HS-27A (cell line): ENCODE data around the gene NRXN2.

Experiments
- DNase-seq: peaks from one replicate; pipeline ENCODE4 v3.0.0-alpha.2; 2012; ENCODE audit warnings: low read depth, missing footprints

Gene NRXN2

DNA sequence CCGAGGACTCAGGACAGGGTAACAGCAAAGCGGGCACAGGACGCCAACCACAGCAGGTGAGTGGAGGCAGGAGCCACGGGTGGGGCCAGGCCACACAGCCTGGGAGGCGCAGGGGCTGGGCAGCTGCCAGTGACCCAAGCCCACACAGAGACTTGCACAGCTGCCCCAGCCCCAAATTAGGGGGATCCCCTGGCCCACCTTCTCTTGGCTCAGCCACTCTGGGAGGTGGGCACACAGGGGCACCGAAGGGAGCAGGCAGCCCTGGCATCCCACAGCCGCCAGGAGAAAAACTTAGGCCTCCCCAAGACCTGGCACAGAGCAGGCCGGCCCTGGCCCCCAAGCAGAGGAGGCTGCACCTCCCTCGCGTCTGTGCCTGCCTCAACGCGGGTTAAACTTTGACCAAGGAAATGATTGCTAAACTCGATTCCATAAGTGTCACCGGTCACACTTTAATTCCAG, 132.2 kb downstream of the NRXN2 start, which contains the start of gene SLC22A12:
Gene SLC22A12, plus strand, starts transcription at position 458 of the 459 bp plus-strand sequence. CDS start 337 bp downstream, outside the sequence.
- no peak for DNase-seq

DNA sequence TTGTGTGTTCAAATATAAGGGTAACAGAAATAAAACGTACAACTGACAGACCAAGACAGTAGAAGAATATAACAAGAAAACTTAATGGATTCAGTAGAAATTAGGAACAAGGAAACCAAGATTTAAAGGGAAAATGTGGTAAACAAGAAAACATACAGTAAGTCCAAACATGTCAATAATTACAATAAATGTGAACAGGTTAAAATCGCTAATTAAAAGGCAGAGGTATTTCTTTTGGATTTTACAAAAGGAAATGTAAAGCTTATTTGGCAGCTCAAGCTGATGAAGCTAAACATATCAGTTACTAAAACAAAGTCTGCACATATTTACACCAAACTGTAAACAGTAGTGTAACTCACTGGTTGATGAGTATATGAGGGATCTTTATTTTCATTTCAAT, 134.3 kb downstream of the NRXN2 start:
- DNase-seq = no peak

DNA sequence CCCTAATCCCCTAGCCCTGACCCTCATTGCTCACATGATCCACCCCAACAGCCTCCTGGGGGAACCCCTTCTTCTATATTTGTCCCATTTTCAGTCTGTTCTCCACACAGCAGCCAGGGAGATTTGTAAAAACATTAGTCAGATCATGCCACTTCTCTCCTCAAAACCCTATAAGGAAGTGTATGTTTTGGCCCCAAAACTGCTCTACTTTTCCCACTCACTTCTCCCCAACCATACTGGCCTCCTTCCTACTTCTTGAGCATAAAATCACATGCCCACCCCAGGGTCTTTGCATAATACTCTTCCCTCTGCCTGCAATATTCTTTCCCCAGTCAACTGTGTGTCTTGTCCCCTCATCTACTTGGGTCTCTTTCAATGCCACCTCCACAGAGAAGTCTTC, 136.6 kb downstream of the NRXN2 start:
- no peak for DNase-seq

DNA sequence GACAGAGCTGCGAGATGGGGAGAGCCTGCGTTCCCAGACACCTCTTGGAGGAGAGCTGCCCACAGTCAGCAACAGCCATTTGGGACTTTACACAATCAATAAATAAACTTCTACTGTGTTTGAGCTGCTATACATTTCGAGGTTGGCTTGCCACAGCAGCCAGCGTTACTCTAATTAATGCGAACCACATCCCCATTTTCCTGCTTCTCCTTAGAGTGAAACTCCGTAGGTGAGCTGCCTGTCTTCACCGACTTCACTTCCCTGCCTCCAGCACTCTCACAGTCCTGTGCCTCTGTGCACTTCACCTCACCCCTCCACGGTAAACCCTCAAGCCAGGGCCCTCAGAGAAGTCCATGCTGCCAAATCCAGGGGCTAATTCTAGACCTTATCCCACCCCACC, 137.8 kb downstream of the NRXN2 start:
- DNase-seq = no peak

DNA sequence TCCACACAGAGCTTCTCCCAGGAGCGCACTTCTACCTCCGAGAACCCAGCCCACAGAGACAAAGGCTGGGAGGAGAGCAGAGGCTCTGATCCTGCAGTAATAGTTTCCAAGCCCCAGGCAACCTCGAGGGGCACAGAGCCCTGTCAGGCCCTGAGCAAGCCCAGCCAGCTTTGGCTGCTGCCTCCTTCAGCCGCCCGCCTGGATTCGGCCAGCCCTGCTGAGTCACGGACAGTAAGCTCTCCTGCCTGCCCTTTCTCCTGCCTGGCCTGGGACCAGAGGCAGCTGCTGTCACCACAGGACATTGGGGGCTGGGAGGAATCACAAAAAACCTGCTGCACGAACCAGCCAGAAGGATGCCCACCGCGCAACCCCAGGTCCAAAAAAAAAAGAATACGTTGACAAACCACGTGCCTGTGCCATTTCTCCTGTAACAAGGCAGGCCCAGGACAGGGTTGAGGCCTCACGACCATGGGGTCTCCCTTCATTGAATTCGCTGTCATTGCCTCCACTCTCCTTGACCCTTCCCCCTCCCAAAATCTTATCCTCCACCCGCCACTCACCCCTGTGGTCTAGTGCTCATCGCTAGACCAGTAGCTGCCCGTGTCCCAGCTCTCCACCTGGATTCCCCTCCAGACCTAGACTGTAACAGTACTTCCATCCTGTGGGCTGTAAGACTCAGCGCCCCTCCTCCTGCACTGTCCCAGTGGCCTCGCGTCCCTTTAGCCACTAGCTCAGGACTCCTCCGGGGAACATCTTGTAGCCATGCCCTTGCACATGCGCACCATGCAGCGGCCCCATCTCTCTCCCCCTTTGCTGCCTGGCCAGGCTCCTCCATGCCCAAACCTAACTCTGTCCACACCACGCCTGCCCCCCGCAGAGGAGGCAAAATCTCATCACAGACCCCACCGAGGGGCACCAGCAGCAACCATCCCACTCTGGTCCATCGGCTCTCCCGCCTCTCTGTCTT, 139.4 kb downstream of the NRXN2 start:
- DNase-seq = no peak

DNA sequence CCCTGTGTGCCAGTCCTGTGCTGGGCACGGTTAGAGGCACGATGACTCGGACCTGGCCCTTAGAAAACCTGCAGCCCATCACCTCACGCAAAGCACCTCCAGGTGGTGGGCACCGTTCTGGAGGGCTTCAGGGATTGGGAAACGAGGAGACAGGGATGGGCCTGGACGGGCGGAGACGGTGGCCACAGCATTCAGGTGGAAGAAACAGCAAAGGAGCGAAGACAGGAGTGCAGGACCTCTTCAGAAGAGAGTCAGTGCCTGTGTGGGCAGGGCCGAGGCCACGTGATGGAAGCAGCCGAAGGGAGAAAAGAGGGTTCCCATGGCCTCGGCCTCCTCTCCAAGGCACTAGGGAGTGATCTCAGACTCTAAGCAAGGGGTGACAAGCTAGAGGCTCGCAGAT, 140.1 kb downstream of the NRXN2 start:
- DNase-seq = no peak

DNA sequence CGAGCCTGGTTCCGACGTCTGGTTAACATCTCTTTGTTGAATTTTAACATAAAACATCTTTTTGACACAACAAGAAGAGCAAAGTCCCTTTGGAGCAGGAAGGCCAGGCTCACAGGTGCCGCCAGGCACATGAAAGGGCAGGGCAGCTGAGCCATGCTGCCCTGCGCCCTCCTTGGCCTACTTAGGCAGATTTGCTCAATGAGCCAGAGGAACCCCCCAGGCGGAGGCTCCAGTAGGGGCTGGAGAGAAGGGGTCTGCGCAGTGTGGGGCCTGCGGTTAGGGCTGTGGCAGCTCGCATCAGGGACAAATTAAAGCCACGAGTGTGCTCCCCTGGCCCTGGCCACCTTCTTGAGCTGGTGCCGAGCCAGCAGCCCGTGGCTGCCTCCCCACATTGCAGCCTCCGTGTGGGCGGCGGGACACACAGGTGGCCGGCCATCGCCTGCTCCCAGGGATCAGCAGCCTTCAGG, 141.9 kb downstream of the NRXN2 start:
- DNase-seq = no peak

DNA sequence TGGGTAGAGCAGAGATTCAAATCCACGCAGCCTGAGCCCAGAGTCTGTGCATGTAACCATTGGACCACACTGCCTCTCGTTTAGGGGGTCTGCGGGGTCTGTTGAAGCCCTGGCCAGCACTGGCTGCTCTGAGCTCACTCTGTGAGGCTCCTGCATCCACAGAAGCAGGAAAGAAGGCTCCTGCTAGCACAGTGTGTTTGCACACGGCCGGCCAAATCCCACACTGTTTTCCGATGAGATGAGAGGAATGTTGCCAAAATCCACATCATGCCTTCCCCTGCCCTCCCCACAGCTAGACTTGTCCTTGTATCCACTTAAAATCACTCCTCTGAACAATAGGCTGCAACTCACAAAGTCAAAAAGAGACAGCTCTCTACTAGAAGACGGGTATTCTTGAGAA, 142.6 kb downstream of the NRXN2 start:
- DNase-seq = no peak

DNA sequence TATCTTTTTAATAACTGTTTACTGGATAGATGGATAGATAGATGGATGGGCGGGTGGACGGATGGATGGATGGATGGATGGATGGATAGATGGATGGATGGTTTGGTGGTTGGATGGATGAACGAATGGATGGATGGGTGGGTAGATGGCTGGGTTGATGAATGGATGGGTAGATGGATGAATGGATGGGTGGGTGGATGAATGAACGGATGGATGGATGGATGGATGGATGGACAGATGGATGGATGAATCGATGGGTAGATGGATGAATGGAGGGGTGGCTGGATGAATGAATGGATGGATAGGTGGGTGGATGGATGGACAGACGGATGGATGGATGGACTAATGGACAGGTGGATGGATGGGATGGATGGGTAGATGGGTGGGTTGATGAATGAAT, 145.8 kb downstream of the NRXN2 start:
- DNase-seq = no peak

DNA sequence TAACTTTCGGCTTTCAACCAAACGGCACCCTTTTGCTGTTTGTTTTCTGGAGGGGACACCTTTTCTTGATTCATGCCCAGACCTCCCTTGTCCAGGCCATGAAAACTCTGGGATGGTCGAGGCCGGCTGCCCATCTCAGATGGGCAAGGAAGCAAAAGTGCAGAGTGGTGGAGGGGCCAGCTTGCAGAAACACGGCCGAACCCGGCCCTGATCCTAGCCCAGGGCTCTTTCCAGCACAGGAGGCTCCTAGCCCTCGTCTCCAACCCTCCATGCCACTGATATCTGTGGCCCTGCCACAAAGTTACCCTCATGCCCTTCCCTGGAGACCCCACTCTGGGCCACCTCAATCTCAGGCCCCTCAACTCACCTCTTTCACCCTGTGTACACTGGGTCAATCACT, 150.9 kb downstream of the NRXN2 start:
- DNase-seq = no peak

DNA sequence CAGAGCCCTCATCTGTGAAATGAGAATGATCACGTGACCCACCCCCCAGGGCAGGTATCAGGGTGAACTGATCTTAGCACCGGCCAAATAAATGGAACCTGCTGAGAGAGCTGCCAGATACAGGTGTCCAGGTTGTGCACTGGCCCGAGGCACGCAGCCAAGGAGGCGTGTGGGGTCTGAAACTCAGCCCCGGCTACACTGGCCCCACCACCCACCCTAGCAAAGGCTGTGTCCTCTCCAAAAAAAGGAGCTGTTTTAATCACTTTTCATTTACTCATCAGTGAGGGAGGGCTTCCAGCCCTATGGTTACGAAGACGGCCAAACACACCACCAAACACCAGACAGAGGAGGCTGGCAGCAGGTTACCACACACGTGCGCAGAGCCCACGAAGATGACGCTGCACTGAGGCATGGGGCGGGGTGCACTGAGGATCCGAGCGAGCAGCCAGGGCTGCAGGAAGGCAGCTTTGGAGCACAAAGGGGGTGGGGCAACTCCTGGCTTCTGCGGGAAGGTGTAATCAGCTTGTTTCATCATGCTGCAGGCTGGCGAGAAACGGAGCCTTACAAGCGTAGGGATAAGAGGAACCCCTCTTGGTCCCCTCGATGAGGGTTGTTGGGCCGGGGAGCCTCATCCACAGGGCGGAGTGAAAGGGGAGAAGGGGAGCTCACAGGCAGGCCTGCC, 151.4 kb downstream of the NRXN2 start:
- DNase-seq = no peak

DNA sequence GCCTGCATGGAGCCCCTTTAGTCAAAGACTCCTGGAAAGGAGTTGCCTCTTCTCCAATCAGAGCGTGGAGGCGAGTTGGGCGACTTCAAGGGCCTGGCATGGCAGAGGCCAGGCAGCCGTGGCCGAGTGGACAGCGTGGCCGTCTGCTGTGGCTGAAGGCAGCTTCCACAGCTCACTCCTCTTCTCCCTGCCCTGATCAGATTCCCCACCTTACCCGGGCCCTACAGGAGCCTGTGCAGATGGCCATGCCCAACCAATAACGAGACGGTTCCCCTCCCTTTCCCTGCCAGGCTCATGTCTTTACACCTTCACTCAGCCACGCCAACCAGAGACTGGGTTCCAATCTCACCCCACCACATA, 152.0 kb downstream of the NRXN2 start:
- DNase-seq = no peak

DNA sequence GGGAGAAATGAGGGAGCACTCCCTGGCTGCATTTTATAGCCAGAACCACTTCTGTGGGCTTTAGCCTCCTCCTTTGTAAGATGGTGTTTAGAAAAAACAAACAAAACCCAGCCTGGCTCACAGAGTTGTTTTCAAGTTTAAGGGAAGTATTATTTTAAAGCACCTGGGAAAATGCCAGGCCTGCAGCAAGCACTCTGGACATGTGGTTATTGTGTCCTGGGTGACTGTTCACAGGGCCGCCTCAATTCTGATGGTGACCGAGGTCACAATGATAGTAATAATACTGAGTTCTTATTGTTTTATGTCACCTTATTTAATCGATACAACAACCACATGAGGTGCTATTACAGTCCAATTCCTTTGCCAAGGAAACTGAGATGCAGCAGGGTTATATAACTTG, 152.7 kb downstream of the NRXN2 start:
- no peak for DNase-seq

DNA sequence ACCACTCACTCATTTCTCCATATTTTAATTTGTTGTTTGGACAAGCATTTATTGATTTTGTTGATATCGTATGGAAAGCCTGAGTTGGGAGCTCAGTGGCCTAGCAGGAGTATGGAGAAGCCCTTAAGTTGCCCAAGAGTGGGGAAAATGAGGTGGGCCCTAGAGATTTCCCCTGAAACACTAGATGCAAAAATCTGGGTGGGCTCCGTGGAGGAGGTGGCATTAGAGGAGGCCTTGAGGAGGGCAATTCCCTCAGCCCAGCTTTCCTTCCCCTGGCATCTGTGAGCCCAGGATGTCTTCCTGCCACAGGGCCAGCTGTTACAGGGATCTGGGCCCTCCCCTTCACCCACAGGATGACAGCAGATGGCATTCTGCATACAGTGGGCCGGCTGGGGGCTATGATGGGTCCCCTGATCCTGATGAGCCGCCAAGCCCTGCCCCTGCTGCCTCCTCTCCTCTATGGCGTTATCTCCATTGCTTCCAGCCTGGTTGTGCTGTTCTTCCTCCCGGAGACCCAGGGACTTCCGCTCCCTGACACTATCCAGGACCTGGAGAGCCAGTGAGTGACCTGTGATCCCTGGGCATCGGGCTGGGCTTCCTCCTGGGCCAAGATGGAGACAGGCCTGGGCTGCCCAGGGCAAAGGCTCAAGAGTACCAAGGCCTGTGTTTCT, 153.6 kb downstream of the NRXN2 start:
- no peak for DNase-seq

DNA sequence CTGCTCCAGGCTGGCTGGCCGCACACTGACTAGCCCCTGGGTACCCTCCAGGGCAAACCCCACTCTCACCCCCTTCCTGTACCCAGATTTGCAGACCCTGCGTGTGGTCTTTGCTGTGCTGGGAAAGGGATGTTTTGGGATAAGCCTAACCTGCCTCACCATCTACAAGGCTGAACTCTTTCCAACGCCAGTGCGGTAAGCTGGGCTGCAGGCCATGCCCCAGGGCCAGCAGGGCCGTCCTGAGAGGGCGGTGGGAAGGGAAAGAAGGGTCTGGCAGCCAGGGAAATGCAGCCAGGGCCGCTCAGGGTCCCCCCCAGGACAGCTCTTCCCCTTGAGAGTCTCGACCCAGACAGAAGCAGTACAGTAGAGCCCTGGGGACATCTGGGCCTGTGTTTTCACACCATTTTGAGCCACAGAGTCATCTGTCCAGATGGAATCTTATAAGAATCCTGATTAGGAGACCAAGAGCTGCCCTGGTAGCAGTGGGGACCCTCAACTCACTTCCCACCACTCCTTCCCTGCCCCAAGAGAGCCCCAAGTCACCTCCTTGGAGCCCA, 154.3 kb downstream of the NRXN2 start:
- no peak for DNase-seq

DNA sequence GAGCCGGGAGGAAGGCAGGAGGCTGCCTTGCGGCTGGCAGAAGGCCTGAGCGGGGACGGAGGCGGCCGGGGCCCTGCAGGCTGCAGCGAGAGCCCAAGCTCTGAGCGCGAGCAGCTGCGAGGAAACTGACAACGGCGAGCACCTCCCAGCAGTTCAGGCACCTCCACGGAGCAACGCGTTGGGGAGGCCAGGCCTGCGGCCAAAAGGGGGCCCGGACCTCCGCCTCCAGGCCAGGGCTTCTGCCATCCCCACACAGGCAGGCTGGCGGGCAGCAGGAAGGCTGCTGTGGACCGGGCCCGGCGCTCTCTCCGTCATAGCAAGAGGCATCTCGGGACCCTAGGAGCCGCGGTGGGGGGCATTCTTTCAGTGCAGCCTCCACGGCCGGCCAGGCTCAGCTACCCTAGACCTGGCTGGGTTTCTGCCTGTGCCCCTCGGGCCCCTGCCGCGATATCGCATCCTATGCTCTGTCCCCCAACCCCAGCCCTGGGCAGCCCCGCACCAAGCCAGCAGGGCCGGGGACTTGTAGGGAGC, 154.9 kb downstream of the NRXN2 start:
- no peak for DNase-seq

DNA sequence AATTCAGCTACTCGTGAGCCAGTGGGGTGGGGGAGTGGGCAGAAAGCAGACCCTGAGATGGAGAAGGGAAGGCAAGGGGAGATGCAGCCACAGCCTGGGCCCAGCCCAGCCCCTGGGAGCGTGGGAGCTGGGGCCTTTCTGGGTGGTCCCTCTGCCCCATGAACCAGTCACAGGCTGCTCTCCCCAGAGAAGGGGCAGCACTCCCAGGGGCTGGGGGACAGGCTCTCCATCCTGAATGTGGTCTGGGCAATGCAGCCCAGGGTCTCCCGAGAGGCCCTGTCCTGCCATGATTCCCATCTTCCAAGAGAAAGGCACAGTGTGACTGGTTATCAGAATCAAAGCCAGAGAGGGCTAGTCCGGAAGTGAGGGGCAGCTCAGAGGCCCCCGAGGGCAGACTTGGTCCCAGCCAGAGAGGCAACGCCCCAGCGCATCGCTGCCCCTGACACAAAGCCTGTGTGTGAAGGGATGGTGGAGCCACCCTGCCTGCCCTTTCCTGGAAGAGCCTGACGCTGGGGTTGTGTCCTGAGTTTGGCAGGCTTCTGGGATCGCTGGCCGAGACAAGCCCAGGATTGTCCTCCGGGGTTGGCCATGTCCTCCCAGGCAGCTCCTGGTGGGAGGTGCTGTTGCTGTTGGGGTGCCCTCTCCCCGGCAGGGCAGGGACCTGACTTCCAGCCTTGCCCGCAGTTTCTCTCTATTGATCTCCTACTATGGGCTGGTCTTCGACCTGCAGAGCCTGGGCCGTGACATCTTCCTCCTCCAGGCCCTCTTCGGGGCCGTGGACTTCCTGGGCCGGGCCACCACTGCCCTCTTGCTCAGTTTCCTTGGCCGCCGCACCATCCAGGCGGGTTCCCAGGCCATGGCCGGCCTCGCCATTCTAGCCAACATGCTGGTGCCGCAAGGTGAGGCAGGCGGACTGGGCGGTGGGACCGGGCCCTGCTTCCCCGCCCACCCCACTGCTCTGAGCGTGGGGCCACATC, 155.8 kb downstream of the NRXN2 start:
- DNase-seq = no peak

DNA sequence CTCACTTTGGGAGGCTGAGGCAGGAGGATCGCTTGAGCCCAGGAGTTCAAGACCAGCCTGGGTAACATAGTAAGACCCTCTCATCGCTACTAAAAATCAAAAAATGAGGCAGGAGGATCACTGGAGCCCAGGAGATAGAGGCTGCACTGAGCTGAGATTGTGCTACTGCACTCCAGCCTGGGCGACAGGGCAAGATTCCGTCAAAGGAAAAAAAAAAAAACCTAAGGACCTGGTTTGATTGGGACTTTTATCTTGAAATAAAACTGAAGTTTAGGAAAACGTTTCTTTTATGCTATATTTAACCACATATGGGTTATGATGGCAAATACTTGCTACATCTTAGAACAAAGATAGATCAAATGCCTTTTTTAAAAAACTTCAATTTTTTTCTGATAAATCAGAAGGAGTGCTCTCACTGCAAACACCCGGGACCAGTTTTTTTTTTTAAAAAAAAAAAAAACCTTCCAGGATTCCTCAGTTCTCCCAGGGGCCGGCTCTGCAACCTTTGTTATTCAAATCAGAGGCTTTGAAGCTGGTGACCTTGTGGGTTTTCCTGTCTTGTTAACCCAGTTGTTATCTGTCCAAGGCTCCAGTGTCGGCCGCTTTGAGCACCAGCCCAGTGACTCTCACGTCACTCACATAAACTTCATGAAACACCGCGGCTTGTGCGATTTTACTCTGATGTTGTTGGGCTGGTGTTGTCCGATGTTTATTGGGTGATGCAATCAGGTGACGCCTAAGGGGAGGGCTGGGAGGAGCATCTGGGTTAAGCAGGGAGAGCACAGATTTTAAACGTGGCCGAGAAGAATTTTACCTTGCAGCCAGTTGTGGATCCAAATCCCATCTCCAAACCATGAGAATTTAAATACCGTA, 156.7 kb downstream of the NRXN2 start:
- no peak for DNase-seq

DNA sequence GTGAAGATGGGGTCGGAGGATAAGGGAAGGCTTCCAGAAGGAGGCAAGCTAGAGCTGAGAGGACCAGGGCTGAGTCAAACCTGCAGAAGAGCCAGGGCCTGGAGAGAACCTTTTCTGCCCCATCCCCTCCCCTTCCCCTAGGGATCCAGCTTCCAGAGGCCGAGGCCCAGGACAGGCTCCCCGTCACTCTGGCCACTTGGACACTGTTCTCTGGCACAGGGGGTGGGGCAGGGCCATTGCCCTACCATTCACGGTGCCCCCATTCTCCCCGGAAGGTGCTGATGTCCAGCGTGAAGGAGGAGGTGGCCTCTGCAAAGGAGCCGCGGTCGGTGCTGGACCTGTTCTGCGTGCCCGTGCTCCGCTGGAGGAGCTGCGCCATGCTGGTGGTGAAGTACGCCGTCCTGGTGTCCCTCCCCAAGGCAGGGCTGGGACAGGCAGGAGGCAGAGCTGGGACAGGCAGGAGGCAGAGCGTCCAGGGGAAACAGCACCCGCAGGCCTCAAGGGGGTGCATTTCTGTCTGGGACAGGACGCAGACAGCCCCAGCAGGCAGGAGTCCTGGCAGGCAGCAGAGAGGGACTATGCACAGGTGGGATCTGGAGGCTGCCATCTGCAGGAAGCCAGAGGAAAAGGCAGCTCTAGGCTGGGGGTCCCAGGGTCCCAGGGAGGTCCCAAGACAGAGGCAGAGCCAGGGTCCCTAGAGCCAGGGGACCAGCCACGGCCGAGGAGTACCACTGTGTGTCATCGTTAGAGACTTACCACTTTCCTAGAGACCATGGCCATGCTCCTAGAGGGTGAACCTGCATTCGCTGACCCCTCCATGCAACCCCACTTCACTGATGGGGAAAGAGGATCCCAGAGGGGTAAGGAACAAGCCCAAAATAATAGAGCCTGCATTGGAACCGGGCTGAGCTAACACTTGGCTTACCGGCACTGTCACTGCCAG, 157.8 kb downstream of the NRXN2 start:
- no peak for DNase-seq
